ENCODE data around the gene TNFAIP8L1.

DNA sequence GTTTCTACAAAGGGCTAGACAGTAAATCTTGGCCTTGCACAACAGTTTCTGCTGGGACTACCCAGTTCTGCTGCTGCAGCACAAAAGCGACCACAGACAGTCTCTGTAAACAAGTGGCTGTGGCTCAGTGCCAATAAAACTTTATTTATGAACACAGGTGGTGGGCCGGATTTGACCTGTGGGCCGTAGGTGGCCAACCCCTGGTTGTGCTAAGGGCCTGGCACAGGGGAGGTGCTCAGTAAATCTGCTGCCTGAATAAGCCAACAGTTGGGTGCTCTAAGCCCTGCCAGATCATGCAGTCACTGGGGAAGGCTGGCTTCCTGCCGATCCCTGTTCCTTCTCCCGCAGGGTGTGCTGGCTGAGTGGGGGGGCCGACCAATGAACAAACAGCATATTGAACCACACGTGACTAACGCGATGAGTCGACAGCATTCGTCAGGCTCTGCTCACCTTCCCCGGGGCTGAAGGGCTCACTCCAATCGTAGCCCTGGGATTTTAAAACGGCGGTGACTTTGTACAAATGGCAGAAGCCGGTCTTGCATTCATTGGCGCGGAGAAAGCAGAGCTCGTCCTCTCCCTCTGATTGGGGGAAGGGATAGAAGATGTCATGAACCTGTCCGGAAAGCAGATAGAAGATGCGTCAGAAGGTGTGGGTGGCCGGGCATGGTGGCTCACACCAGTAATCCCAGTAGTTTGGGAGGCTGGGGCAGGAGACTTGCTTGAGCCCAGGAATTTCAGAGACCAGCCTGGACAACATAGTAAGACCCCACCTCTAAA, 55.1 kb downstream of the TNFAIP8L1 start:
- TF ChIP-seq CTCF (IDR thresholded peaks at IDR 0.05; ENCODE audit: low read depth, low read length) = no peak
- no peak for TF ChIP-seq POLR2A (IDR thresholded peaks at IDR 0.05; ENCODE audit: extremely low read depth, insufficient read length)
